Choroid plexus epithelial cell (primary cell): Measurements from ENCODE around the gene MRTFA.

Source experiments
- DNase-seq: peaks from one replicate; pipeline ENCODE4 v3.0.0-alpha.2; 2010; ENCODE audit warnings: low read depth
- H3K4me3 ChIP-seq: 2 replicates; pipeline ENCODE4 v1.5.1; 2011; ENCODE audit warnings: low read depth, mild to moderate bottlenecking, control low read depth, low read length, moderate library complexity
- TF ChIP-seq, protein P1 (sequence below): conservative IDR thresholded peaks from 2 replicates; pipeline ENCODE4 v1.5.1; 2011; ENCODE audit warnings: low read depth, mild to moderate bottlenecking, control low read depth, inconsistent platforms, low read length, moderate library complexity

MRTFA gene

GRCh38 chr22:40423882-40424640, 212.5 kb downstream of the MRTFA start:
- no peak overlapping the region for H3K4me3 ChIP-seq
- TF ChIP-seq, protein P1, sequence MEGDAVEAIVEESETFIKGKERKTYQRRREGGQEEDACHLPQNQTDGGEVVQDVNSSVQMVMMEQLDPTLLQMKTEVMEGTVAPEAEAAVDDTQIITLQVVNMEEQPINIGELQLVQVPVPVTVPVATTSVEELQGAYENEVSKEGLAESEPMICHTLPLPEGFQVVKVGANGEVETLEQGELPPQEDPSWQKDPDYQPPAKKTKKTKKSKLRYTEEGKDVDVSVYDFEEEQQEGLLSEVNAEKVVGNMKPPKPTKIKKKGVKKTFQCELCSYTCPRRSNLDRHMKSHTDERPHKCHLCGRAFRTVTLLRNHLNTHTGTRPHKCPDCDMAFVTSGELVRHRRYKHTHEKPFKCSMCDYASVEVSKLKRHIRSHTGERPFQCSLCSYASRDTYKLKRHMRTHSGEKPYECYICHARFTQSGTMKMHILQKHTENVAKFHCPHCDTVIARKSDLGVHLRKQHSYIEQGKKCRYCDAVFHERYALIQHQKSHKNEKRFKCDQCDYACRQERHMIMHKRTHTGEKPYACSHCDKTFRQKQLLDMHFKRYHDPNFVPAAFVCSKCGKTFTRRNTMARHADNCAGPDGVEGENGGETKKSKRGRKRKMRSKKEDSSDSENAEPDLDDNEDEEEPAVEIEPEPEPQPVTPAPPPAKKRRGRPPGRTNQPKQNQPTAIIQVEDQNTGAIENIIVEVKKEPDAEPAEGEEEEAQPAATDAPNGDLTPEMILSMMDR = no peak
- no peak for DNase-seq

DNA sequence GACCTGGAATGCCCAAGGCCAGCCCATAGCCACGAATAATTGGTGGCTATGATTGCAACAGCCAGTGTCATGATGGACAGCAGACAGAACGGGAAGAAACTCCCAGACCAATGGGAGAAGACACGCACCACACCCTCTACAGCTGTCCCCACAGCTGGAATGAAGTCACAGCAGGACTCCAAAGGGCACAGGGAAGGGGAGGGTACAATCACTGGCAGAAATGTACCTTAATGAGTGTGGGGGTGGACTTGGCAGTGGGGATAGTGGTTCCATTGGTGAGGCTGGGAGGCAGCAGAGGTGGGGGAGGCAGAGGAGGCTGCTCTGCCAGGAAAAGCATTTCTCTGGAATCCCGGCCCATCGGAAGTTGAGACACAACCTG, 213.2 kb downstream of the MRTFA start:
- DNase-seq = no peak
- no peak overlapping the region for H3K4me3 ChIP-seq
- TF ChIP-seq, protein P1 = no peak

GRCh38 chr22:40422558-40423309, 213.8 kb downstream of the MRTFA start:
- TF ChIP-seq, protein P1 = no peak
- DNase-seq = no peak
- H3K4me3 ChIP-seq = no peak overlapping the region

- TF ChIP-seq, protein P1 = no peak
- no peak for DNase-seq
- H3K4me3 ChIP-seq = no peak overlapping the region
Measured at GRCh38 chr22:40421941-40422340, 214.6 kb downstream of the MRTFA start.

DNA sequence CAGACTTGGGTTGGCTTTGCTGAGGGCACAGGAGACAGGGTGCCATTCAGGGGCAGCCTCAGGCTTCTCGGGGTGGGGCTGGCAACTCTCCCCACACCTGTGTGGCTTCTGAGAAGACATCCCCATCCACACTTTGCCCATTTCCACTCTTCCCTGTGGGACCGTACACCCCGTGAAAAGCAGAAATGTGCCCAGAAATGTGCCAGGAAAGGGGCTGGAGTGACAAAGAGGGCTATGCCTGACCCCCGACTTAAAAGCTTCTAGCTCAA, 215.5 kb downstream of the MRTFA start:
- TF ChIP-seq, protein P1 = no peak

DNA sequence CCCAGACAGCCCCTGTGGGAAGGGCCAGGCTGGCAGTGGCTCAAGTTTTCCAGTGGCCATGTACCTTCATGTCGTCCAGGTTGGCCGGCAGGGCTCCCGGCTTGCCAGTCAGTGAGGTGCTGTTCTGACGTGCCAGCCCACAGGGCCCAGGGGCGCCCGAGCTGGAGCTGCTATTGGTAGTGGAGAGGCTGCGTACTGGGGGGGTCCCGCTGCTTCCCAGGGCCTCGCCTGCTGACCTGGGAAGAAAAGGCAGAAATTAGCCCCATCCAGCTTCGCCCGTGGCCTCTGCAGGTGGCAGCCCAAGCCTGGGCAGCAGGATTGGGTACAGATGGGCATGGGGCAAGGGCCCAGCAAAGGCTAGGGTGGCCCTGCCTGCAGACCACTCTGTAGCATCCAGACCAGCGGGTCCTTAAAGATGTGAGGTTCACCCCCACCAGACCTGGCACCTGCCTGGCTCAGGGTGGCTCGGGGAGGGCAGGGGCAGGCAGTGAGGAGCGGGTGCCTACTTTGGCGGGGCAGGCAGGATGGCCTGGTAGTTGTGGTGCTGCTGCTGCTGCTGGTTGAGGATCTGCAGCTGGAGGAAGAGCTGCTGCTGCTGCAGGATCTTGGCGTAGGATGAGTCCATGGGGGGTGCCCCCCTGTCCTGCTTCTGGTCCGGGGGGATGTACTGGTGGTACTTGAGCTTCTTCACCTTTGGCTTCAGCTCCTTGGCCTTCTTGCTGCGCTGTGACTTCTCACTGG, 216.0 kb downstream of the MRTFA start:
- TF ChIP-seq, protein P1 = no peak
- no peak for DNase-seq
- no peak overlapping the region for H3K4me3 ChIP-seq

More for the DNA sequence above, 215.5 kb downstream of the MRTFA start:
- H3K4me3 ChIP-seq = no peak overlapping the region
- DNase-seq = no peak
